ENCODE results near the gene MAP3K3.

DNA sequence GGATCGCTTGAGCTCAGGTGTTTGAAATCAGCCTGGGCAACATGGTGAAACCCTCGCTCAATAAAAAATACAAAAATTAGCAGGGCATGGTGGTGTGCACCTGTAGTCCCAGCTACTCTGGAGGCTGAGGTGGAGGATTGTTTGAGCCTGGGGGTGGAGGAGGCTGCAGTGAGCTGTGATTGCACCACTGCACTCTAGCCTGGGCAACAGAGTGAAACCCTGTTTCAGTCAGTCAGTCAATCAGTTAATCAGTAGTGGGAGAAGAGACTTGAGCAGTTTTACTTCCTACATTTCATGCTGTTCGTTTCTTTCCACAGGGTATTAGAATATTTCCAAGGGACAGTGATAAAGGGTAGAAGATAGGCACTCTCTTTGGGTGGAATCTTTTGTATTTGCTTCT, 8.8 kb downstream of the MAP3K3 start:
- no peak for TF ChIP-seq FOXM1 (IDR thresholded peaks at IDR 0.05; ENCODE audit: borderline replicate concordance)
- TF ChIP-seq CTBP1 (IDR thresholded peaks at IDR 0.05; ENCODE audit: borderline replicate concordance) = no peak
- TF ChIP-seq LEF1 (IDR thresholded peaks at IDR 0.05; ENCODE audit: borderline replicate concordance) = no peak

Measured in HEK293T (cell line).